Measurements from ENCODE around the gene OSGIN1. TPM values are rescaled to one million over a fixed set of nuclear protein-coding genes. Genes with fewer than 3 reads are reported as not detected.

The OSGIN1 gene
- polyA plus RNA-seq, 1 experiment: 6.2 TPM

- Histone ChIP-seq H3K4me3 (ENCODE audit: low read depth, low read length) (no peak overlapping the region), H3K27me3 (ENCODE audit: control insufficient read depth, insufficient read depth, low read length) (peaks cover 18% of the 10 kb centered on the region), H3K9me3 (ENCODE audit: control insufficient read depth, insufficient read depth, low read length) (no peaks in the 10 kb centered on the region; the same call in 1 of the 2 replicates), H3K27ac (ENCODE audit: low read depth, low read length) (no peak overlapping the region)
- no peak for TF ChIP-seq CTCF (IDR thresholded peaks at IDR 0.05; ENCODE audit: low read depth, low read length)
- POLR2A ChIA-PET: no interaction called here
- CTCF ChIA-PET: interaction anchor here (1.6 to 2.1 kb wide), 4 partner anchors 71 to 95 kb away, joined by 3 to 12 read pairs (median 9); no protein-coding TSS in a partner anchor
- no peak for DNase-seq (ENCODE audit: low read depth, low spot score)
Measured at GRCh38 chr16:83970430-83970815, 17.4 kb downstream of the OSGIN1 start.

DNA sequence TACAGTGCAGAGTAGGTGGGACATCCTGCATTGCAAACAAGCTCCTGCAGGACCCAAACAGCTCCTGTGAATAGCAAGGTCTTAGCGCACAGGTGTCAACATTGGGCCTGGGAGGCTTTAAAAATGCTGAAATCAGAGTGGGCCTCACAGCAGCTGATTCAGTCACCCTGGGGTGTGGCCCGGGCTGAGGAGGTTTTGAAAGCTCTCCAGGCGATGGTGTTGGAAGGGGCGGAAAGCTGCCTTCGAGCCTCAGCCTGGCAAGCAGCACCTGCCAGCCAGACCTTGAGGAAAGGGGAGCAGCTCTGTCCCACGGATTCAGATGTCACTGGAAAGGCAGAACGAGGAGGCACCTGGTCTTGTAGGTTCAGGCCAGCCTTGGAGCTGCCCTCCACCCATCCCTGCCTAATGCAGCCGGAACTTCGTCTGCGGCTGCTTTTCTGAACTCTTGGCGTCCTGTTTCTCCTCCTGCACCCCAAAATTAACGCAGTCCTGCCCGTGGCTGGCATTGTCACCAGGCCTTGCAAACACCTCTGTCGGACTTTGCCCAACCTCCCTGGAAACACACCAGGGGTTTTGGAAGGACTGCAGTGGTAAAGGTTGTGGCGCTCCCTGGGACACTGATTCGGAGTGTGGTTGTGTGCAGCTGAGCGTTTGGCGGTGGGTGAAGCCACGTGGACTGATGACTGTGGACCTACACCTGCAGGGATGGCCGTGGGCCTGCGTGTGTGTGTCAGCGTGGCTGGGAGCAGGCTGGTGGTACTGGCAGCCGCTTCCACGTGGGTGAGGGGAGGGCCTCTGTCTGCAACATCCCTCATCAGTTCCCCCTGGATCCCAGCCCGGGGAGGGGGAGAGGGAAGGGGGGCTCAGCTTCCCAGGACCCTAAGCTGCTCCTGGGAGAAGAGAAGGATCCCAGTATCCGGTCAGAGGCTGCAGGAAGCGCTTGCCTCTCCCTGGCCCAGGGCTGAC is 18.4 kb downstream of the OSGIN1 start:
- CTCF ChIA-PET: interaction anchor here (2.1 kb wide), 1 partner anchor 94 kb away, joined by 12 read pairs; no protein-coding TSS in a partner anchor
- Histone ChIP-seq H3K4me3 (ENCODE audit: low read depth, low read length) (no peak overlapping the region), H3K27me3 (ENCODE audit: control insufficient read depth, insufficient read depth, low read length) (peaks cover 23% of the 10 kb centered on the region), H3K9me3 (ENCODE audit: control insufficient read depth, insufficient read depth, low read length) (no peaks in the 10 kb centered on the region; the same call in 1 of the 2 replicates), H3K27ac (ENCODE audit: low read depth, low read length) (no peak overlapping the region)
- TF ChIP-seq CTCF (IDR thresholded peaks at IDR 0.05; ENCODE audit: low read depth, low read length): no peak
- DNase-seq (ENCODE audit: low read depth, low spot score): no peak
- POLR2A ChIA-PET: no interaction called here

- DNase-seq (ENCODE audit: low read depth, low spot score): no peak
- ChIA-PET CTCF (no interaction called here), POLR2A (no interaction called here)
- Histone ChIP-seq H3K9me3 (ENCODE audit: control insufficient read depth, insufficient read depth, low read length) (peaks cover 3% of the 10 kb centered on the region), H3K27ac (ENCODE audit: low read depth, low read length) (no peak overlapping the region), H3K27me3 (ENCODE audit: control insufficient read depth, insufficient read depth, low read length) (peaks cover 23% of the 10 kb centered on the region), H3K4me3 (ENCODE audit: low read depth, low read length) (no peak overlapping the region)
- no peak for TF ChIP-seq CTCF (IDR thresholded peaks at IDR 0.05; ENCODE audit: low read depth, low read length)
Measured at GRCh38 chr16:83972256-83973008, 19.4 kb downstream of the OSGIN1 start.

DNA sequence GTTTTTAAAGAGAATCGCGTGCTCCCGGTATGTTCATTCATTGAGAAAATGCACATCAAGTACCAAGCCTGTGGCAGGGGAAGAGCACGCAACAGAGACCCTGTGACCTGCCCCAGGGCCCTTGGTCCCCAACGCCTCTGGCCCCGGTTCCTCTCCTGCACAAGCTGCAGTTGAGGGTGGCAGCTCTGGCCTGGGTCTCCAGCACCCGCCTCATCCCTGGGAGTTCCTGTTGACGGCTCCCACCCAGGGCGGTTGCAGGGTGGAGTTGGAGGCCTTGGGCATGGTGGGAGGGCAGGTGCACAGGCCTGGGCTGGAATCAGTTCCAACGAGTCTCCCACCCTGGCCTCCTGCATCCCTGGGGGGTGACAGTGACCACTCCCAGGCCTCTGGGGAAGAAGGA is 20.0 kb downstream of the OSGIN1 start:
- Histone ChIP-seq H3K9me3 (ENCODE audit: control insufficient read depth, insufficient read depth, low read length) (peaks cover 6% of the 10 kb centered on the region), H3K27ac (ENCODE audit: low read depth, low read length) (no peak overlapping the region), H3K4me3 (ENCODE audit: low read depth, low read length) (no peak overlapping the region), H3K27me3 (ENCODE audit: control insufficient read depth, insufficient read depth, low read length) (peaks cover 25% of the 10 kb centered on the region)
- TF ChIP-seq CTCF (IDR thresholded peaks at IDR 0.05; ENCODE audit: low read depth, low read length): no peak
- ChIA-PET CTCF (no interaction called here), POLR2A (no interaction called here)
- DNase-seq (ENCODE audit: low read depth, low spot score): no peak
